NT2/D1 (cell line): ENCODE data around the gene ARID1B.

Experiments used
- SUZ12 ChIP-seq: IDR thresholded peaks from 2 replicates; pipeline ENCODE4 v1.6.1; 2011; ENCODE audit not compliant: insufficient read length, insufficient read depth; ENCODE audit errors: extremely low read depth
- YY1 ChIP-seq: IDR thresholded peaks from 2 replicates; pipeline ENCODE4 v1.6.1; 2011; ENCODE audit not compliant: insufficient read length, insufficient read depth
- ZNF274 ChIP-seq: IDR thresholded peaks from 2 replicates; pipeline ENCODE4 v1.6.1; 2011; ENCODE audit warnings: mild to moderate bottlenecking, low read depth, low read length

DNA sequence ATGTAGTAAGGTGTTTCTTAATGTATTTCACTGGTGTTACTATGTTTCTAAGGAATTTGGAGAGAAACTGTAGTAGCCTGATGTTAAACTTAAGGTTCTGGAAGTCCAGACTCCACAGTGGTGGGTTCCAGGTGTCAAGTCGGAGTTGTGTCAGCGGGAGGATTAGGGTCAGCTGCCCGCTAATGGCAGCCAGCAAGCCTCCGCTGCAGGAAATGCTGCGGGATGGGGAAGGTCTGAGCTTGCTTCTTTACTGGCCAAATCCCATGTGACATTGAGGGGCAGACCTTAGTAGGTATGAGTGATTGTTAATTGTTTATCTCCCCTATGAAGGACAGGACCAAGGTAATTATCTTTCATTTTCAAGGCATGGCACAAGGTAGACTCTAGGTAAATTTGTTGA lies 3.7 kb upstream of the ARID1B start:
- TF ChIP-seq YY1 (no peak), SUZ12 (no peak), ZNF274 (no peak)
